Progenitor cell of endocrine pancreas (in vitro differentiated cells): ENCODE results near the gene PPP1R37. TPM values are rescaled to one million over a fixed set of nuclear protein-coding genes. Genes with fewer than 3 reads are reported as not detected.

Source experiments
- DNase-seq: peaks from one replicate; pipeline ENCODE4 v3.0.0; 2021; ENCODE audit warnings: low spot score; ENCODE audit not compliant: unreplicated experiment
- H3K27ac Mint-ChIP-seq: 2 replicates; pipeline ENCODE4 v1.8.0; 2021; ENCODE audit warnings: mild to moderate bottlenecking, moderate library complexity, mixed read lengths
- H3K27me3 Mint-ChIP-seq: 2 replicates; pipeline ENCODE4 v1.8.0; 2021; ENCODE audit warnings: mixed read lengths
- H3K36me3 Mint-ChIP-seq: 2 replicates; pipeline ENCODE4 v1.8.0; 2022; ENCODE audit warnings: mixed read lengths; ENCODE audit not compliant: insufficient read depth
- H3K4me1 Mint-ChIP-seq: 2 replicates; pipeline ENCODE4 v1.8.0; 2021; ENCODE audit warnings: low read depth, mixed read lengths
- H3K4me3 Mint-ChIP-seq: 2 replicates; pipeline ENCODE4 v1.8.0; 2021; ENCODE audit warnings: low read depth, mild to moderate bottlenecking, moderate library complexity, mixed read lengths
- H3K9me3 Mint-ChIP-seq: 2 replicates; pipeline ENCODE4 v1.8.0; 2021; ENCODE audit warnings: low read depth, mixed read lengths
- CTCF ChIP-seq: fragments of 200-600 bp; sonication (generic); IDR thresholded peaks from one replicate; pipeline ENCODE4 v1.5.0; 2021; ENCODE audit warnings: antibody characterized with exemption, mild to moderate bottlenecking; ENCODE audit not compliant: unreplicated experiment
- total RNA-seq: library from RNA; stranded (reverse); gene quantifications from 2 replicates; pipeline ENCODE4 v1.2.1, GENCODE V29; 2021

The PPP1R37 gene
- total RNA-seq, 1 donor from 2014 or later, result 45.8 TPM

- peaks cover 50% of the 10 kb centered on the region for H3K4me1 Mint-ChIP-seq
- DNase-seq, result no peak
- no peak for TF ChIP-seq CTCF
- H3K27ac Mint-ChIP-seq, result peak overlapping the region; percentile 73
- no peaks in the 10 kb centered on the region for H3K27me3 Mint-ChIP-seq
- no peaks in the 10 kb centered on the region for H3K36me3 Mint-ChIP-seq
- no peaks in the 10 kb centered on the region for H3K9me3 Mint-ChIP-seq
- H3K4me3 Mint-ChIP-seq, result no peak overlapping the region
Observed at GRCh38 chr19:45100201-45100600, 7.2 kb downstream of the PPP1R37 start.

GRCh38 chr19:45100846-45101252 is 7.9 kb downstream of the PPP1R37 start:
- Mint-ChIP-seq H3K36me3 (no peaks in the 10 kb centered on the region), H3K4me1 (peaks cover 55% of the 10 kb centered on the region), H3K27me3 (no peaks in the 10 kb centered on the region), H3K4me3 (no peak overlapping the region), H3K27ac (peak overlapping the region; percentile 73), H3K9me3 (no peaks in the 10 kb centered on the region)
- DNase-seq, result no peak
- TF ChIP-seq CTCF, result no peak

GRCh38 chr19:45101806-45102205 is 8.8 kb downstream of the PPP1R37 start:
- H3K36me3 Mint-ChIP-seq, result no peaks in the 10 kb centered on the region
- H3K27me3 Mint-ChIP-seq, result no peaks in the 10 kb centered on the region
- peaks cover 45% of the 10 kb centered on the region for H3K4me1 Mint-ChIP-seq
- no peak overlapping the region for H3K4me3 Mint-ChIP-seq
- no peak for TF ChIP-seq CTCF
- no peak for DNase-seq
- no peak overlapping the region for H3K27ac Mint-ChIP-seq
- H3K9me3 Mint-ChIP-seq, result no peaks in the 10 kb centered on the region

- Mint-ChIP-seq H3K27me3 (no peaks in the 10 kb centered on the region), H3K36me3 (no peaks in the 10 kb centered on the region)
Observed at GRCh38 chr19:45102481-45102880, 9.5 kb downstream of the PPP1R37 start.

GRCh38 chr19:45103156-45103507 is 10.2 kb downstream of the PPP1R37 start:
- Mint-ChIP-seq H3K4me3 (no peak overlapping the region), H3K27ac (no peak overlapping the region), H3K36me3 (no peaks in the 10 kb centered on the region), H3K27me3 (no peaks in the 10 kb centered on the region), H3K9me3 (no peaks in the 10 kb centered on the region), H3K4me1 (peaks cover 35% of the 10 kb centered on the region)
- DNase-seq, result no peak
- no peak for TF ChIP-seq CTCF

More at GRCh38 chr19:45102481-45102880, 9.5 kb downstream of the PPP1R37 start:
- H3K9me3 Mint-ChIP-seq, result no peaks in the 10 kb centered on the region
- no peak overlapping the region for H3K4me3 Mint-ChIP-seq
- peaks cover 40% of the 10 kb centered on the region for H3K4me1 Mint-ChIP-seq
- DNase-seq, result no peak
- no peak overlapping the region for H3K27ac Mint-ChIP-seq
- TF ChIP-seq CTCF, result no peak
